ENCODE measurements around the gene CRIM1.

CRIM1 gene

GRCh38 chr2:36578343-36579296 lies 223.0 kb downstream of the CRIM1 start:
- TF ChIP-seq FOXP2 (optimal IDR thresholded peaks at IDR 0.05; ENCODE audit: borderline replicate concordance, extremely low read depth, extremely low read length, insufficient read depth) (no peak), POLR2AphosphoS5 (IDR thresholded peaks at IDR 0.05; ENCODE audit: low read depth, low read length) (no peak), TAF1 (IDR thresholded peaks at IDR 0.05; ENCODE audit: borderline replicate concordance, insufficient read depth, low read length) (no peak), SIN3A (IDR thresholded peaks at IDR 0.05; ENCODE audit: borderline replicate concordance, insufficient read depth, low read length) (no peak), REST (IDR thresholded peaks at IDR 0.05; ENCODE audit: insufficient read depth in 1 of 2, low read depth in 2 of 2, low read length in 2 of 2) (no peak)

- TF ChIP-seq SIN3A (IDR thresholded peaks at IDR 0.05; ENCODE audit: borderline replicate concordance, insufficient read depth, low read length) (no peak), REST (IDR thresholded peaks at IDR 0.05; ENCODE audit: insufficient read depth in 1 of 2, low read depth in 2 of 2, low read length in 2 of 2) (no peak), FOXP2 (optimal IDR thresholded peaks at IDR 0.05; ENCODE audit: borderline replicate concordance, extremely low read depth, extremely low read length, insufficient read depth) (no peak), POLR2AphosphoS5 (IDR thresholded peaks at IDR 0.05; ENCODE audit: low read depth, low read length) (no peak), TAF1 (IDR thresholded peaks at IDR 0.05; ENCODE audit: borderline replicate concordance, insufficient read depth, low read length) (no peak)
Measured at GRCh38 chr2:36579297-36579664, 223.7 kb downstream of the CRIM1 start.

GRCh38 chr2:36582538-36582937 lies 227.0 kb downstream of the CRIM1 start:
- TF ChIP-seq SIN3A (IDR thresholded peaks at IDR 0.05; ENCODE audit: borderline replicate concordance, insufficient read depth, low read length) (no peak), POLR2AphosphoS5 (IDR thresholded peaks at IDR 0.05; ENCODE audit: low read depth, low read length) (no peak), FOXP2 (optimal IDR thresholded peaks at IDR 0.05; ENCODE audit: borderline replicate concordance, extremely low read depth, extremely low read length, insufficient read depth) (no peak), TAF1 (IDR thresholded peaks at IDR 0.05; ENCODE audit: borderline replicate concordance, insufficient read depth, low read length) (no peak), REST (IDR thresholded peaks at IDR 0.05; ENCODE audit: insufficient read depth in 1 of 2, low read depth in 2 of 2, low read length in 2 of 2) (no peak)

GRCh38 chr2:36582951-36583350 lies 227.4 kb downstream of the CRIM1 start:
- TF ChIP-seq FOXP2 (optimal IDR thresholded peaks at IDR 0.05; ENCODE audit: borderline replicate concordance, extremely low read depth, extremely low read length, insufficient read depth) (no peak), SIN3A (IDR thresholded peaks at IDR 0.05; ENCODE audit: borderline replicate concordance, insufficient read depth, low read length) (no peak), TAF1 (IDR thresholded peaks at IDR 0.05; ENCODE audit: borderline replicate concordance, insufficient read depth, low read length) (no peak), POLR2AphosphoS5 (IDR thresholded peaks at IDR 0.05; ENCODE audit: low read depth, low read length) (no peak)

- TF ChIP-seq SIN3A (IDR thresholded peaks at IDR 0.05; ENCODE audit: borderline replicate concordance, insufficient read depth, low read length) (no peak), TAF1 (IDR thresholded peaks at IDR 0.05; ENCODE audit: borderline replicate concordance, insufficient read depth, low read length) (no peak), FOXP2 (optimal IDR thresholded peaks at IDR 0.05; ENCODE audit: borderline replicate concordance, extremely low read depth, extremely low read length, insufficient read depth) (no peak), REST (IDR thresholded peaks at IDR 0.05; ENCODE audit: insufficient read depth in 1 of 2, low read depth in 2 of 2, low read length in 2 of 2) (no peak), POLR2AphosphoS5 (IDR thresholded peaks at IDR 0.05; ENCODE audit: low read depth, low read length) (no peak)
Measured at GRCh38 chr2:36584148-36584794, 228.7 kb downstream of the CRIM1 start.
